ENCODE data around the gene NCAPH2. TPM values are rescaled to one million over a fixed set of nuclear protein-coding genes. Genes with fewer than 3 reads are reported as not detected.

Gene NCAPH2
- total RNA-seq, 2 experiments from 2014 or later, result 152 to 153 TPM

- POLR2A ChIA-PET, result interaction anchor here (0.6 to 7.7 kb wide), 6 partner anchors 8 to 50 kb away, joined by 3 to 93 read pairs (median 7); partner anchors contain the start of genes KLHDC7B, LMF2, NCAPH2 and SYCE3
- CTCF ChIA-PET, result interaction anchor here (0.6 to 1.7 kb wide), 3 partner anchors 31 to 249 kb away, joined by 3 to 7 read pairs (median 7); partner anchors contain the start of gene SYCE3
Measured at GRCh38 chr22:50531962-50532674, 24.1 kb downstream of the NCAPH2 start.

DNA sequence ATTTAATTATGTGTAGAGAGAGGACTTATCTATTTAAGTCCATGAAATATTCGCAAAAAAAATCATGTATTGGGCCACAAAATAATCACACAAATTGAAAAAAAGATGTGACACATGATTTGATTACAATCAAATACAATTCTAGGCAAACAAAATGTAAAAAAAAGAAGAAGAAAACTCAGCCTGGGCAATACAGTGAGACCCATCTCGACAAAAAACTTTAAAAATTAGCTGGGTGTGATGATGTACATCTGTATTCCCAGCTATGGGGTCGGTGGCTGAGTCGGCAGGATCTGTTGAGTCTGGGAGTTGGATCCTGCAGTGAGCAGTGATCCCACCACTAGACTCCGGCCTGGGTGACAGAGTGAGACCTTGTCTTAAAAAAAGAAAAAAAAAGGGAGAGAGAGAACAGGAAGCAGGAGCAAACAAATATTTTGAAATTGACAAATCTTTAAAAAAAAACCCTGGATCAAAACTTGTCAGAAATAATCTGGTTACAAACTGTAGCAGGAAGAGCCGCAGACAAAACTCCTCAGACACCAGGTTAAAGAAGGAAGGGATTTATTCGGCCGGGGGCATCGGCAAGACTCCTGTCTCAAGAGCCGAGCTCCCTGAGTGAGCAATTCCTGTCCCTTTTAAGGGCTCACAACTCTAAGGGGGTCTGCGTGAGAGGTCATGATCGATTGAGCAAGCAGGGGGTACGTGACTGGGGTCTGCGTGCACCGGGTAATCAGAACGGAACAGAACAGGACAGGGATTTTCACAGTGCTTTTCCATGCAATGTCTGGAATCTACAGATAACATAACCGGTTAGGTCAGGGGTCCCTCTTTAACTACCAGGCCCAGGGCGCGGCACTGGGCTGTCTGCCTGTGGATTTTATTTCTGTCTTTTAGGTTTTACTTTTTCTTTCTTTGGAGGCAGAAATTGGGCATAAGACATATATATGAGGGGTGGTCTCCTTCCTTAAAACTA is 25.1 kb downstream of the NCAPH2 start:
- ChIA-PET CTCF (interaction anchor here (1.1 kb wide), 1 partner anchor 88 kb away, joined by 7 read pairs; no protein-coding TSS in a partner anchor), POLR2A (interaction anchor here (2.5 to 2.6 kb wide), 2 partner anchors 12 to 15 kb away, joined by 10 to 16 read pairs; partner anchors contain the start of gene KLHDC7B)

GRCh38 chr22:50533856-50534711 is 26.1 kb downstream of the NCAPH2 start:
- ChIA-PET POLR2A (interaction anchor here (0.6 kb wide), 1 partner anchor 87 kb away, joined by 3 read pairs; no protein-coding TSS in a partner anchor), CTCF (interaction anchor here (2.2 kb wide), 1 partner anchor 8 kb away, joined by 7 read pairs; the partner anchor contains the start of gene SCO2)

DNA sequence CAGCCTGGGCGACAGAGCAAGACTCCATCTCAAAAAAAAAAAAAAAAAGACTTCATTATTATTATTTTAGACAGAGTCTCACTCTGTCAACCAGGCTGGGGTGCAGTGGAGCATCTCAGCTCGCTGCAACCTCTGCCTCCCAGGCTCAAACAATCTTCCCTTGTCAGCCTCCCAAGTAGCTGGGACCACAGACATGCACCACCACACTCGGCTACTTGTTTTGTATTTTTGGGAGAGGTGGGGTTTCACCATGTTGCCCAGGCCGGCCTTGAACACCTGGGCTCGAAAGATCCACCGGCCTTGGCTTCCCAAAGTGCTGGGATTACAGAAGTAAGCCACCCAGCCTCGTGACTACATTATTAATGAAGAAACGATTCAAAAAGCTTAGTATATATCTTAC is 27.1 kb downstream of the NCAPH2 start:
- POLR2A ChIA-PET, result interaction anchor here (0.6 kb wide), 1 partner anchor 86 kb away, joined by 3 read pairs; no protein-coding TSS in a partner anchor
- CTCF ChIA-PET, result interaction anchor here (1.8 to 2.2 kb wide), 2 partner anchors 9 to 86 kb away, joined by 5 to 7 read pairs; partner anchors contain the start of gene SCO2

- ChIA-PET POLR2A (no interaction called here), CTCF (interaction anchor here (0.7 to 2.2 kb wide), 4 partner anchors 11 to 194 kb away, joined by 3 to 7 read pairs (median 4); partner anchors contain the start of gene SCO2)
Measured at GRCh38 chr22:50536226-50536625, 28.2 kb downstream of the NCAPH2 start.

GRCh38 chr22:50537765-50538164 is 29.7 kb downstream of the NCAPH2 start:
- POLR2A ChIA-PET, result interaction anchor here (0.6 to 5.7 kb wide), 3 partner anchors 9 to 86 kb away, joined by 3 to 93 read pairs (median 32); partner anchors contain the start of genes SCO2 and TYMP
- CTCF ChIA-PET, result interaction anchor here (2.8 to 3.4 kb wide), 4 partner anchors 10 to 83 kb away, joined by 12 to 27 read pairs (median 18); partner anchors contain the start of genes SCO2 and SYCE3

DNA sequence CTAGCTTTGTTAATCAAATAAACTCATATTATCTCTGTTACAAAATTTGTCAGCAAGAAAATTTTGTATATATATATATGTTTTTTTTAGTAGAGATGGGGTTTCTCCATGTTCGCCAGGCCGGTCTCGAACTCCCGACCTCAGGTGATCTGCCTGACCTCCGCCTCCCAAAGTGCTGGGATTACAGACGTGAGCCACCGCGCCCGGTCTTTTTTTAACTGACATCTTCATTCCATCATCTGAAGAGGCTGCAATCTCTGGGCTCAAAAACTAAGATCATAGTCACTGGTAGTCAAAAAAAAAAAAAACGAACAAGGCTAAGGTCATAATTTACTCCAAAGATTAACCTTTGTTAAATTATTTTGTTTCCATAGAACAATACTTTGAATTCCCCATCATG is 32.4 kb downstream of the NCAPH2 start:
- ChIA-PET POLR2A (interaction anchor here (0.6 to 5.7 kb wide), 6 partner anchors 8 to 88 kb away, joined by 3 to 93 read pairs (median 12); partner anchors contain the start of genes ARSA, SCO2 and TYMP), CTCF (interaction anchor here (1.0 to 3.4 kb wide), 6 partner anchors 10 to 81 kb away, joined by 3 to 14 read pairs (median 6); partner anchors contain the start of gene SYCE3)

GRCh38 chr22:50541667-50542026 is 33.6 kb downstream of the NCAPH2 start:
- CTCF ChIA-PET, result interaction anchor here (0.9 to 1.7 kb wide), 4 partner anchors 9 to 79 kb away, joined by 3 to 6 read pairs (median 4); partner anchors contain the start of gene SCO2
- POLR2A ChIA-PET, result interaction anchor here (5.7 kb wide), 1 partner anchor 13 kb away, joined by 93 read pairs; the partner anchor contains the start of genes SCO2 and TYMP

DNA sequence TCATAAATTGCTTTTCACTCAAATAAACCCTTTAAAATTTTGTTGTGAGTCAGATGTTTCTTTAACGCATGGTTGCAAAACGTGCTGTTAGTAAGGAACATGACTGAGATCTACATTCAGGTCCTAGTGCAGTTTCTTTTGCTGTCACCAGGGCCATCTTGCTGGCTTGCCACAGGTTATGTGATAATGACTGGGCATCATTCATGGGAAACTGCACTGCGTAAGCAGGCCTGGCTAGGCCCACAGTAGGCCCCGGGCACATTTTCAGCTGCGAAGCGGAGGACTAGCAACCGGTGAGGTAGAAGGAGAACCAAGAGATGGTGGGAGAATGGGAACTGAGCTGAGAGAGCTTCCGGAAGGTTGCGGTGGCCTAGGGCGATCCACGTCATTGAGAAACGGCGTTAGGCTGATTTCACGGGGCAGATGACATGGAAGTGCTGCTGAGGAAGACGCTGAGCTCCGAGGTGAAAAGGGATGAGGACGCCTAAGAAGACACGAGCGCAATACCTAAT is 34.4 kb downstream of the NCAPH2 start:
- POLR2A ChIA-PET, result interaction anchor here (0.5 to 5.7 kb wide), 2 partner anchors 14 to 78 kb away, joined by 3 to 93 read pairs; partner anchors contain the start of genes SCO2 and TYMP
- CTCF ChIA-PET, result interaction anchor here (0.9 to 1.5 kb wide), 3 partner anchors 17 to 79 kb away, joined by 3 to 7 read pairs (median 4); partner anchors contain the start of genes SCO2 and SYCE3

- ChIA-PET POLR2A (interaction anchor here (1.0 to 1.8 kb wide), 3 partner anchors 13 to 19 kb away, joined by 4 to 10 read pairs (median 10); partner anchors contain the start of genes SCO2 and SYCE3), CTCF (interaction anchor here (0.9 to 2.9 kb wide), 4 partner anchors 16 to 76 kb away, joined by 4 to 14 read pairs (median 7); partner anchors contain the start of genes SCO2 and SYCE3)
Measured at GRCh38 chr22:50544078-50544745, 36.2 kb downstream of the NCAPH2 start.

- CTCF ChIA-PET, result interaction anchor here (0.9 to 2.9 kb wide), 5 partner anchors 16 to 84 kb away, joined by 3 to 14 read pairs (median 4); partner anchors contain the start of genes SCO2 and SYCE3
- POLR2A ChIA-PET, result interaction anchor here (1.0 to 1.8 kb wide), 3 partner anchors 13 to 19 kb away, joined by 4 to 10 read pairs (median 10); partner anchors contain the start of genes SCO2 and SYCE3
Measured at GRCh38 chr22:50544746-50545253, 36.8 kb downstream of the NCAPH2 start.

GRCh38 chr22:50545522-50546325 is 37.7 kb downstream of the NCAPH2 start, which contains the start of gene KLHDC7B:
KLHDC7B (plus strand) TSS chr22:50545899; CDS start chr22:50546244, 345 bp downstream.
- POLR2A ChIA-PET, result interaction anchor here (0.7 to 1.8 kb wide), 4 partner anchors 14 to 20 kb away, joined by 3 to 12 read pairs (median 10); partner anchors contain the start of genes SCO2 and SYCE3
- CTCF ChIA-PET, result interaction anchor here (0.6 to 2.9 kb wide), 6 partner anchors 10 to 83 kb away, joined by 3 to 14 read pairs (median 4); partner anchors contain the start of genes SCO2 and SYCE3

- CTCF ChIA-PET, result interaction anchor here (0.9 to 5.3 kb wide), 6 partner anchors 9 to 74 kb away, joined by 3 to 38 read pairs (median 6); partner anchors contain the start of genes SCO2 and SYCE3
Measured at GRCh38 chr22:50546326-50547262, 38.6 kb downstream of the NCAPH2 start.

More at GRCh38 chr22:50546326-50547262, 38.6 kb downstream of the NCAPH2 start:
- POLR2A ChIA-PET, result interaction anchor here (1.5 to 2.4 kb wide), 4 partner anchors 15 to 36 kb away, joined by 7 to 16 read pairs (median 11); partner anchors contain the start of genes CHKB and SCO2

All from activated CD8-positive, alpha-beta memory T cell treated with anti-CD3 and anti-CD28 coated beads for 36 hours (primary cell).